Mesenteric fat pad (tissue), 1 donor: ENCODE results near the gene EYA2. TPM values are rescaled to one million over a fixed set of nuclear protein-coding genes. Genes with fewer than 3 reads are reported as not detected.

Experiments
- DNase-seq: peaks from one replicate; pipeline ENCODE4 v3.0.0-alpha.2; 2020; ENCODE audit warnings: low spot score
- total RNA-seq: library from RNA; stranded (reverse); fragmentation: NEBNext Ultra II Directional; extraction: Animal tissue kit (Norgen Biotek cat#: 25700); gene quantifications from one replicate; pipeline ENCODE4 v1.2.1, GENCODE V29; 2021
- donor health status: DM: yes; HTN: yes; CAD: no.

Gene EYA2
- total RNA-seq, 1 donor from 2014 or later: 32.8 TPM

GRCh38 chr20:47106786-47107185 lies 212.1 kb downstream of the EYA2 start:
- no peak for DNase-seq

GRCh38 chr20:47108994-47109393 lies 214.4 kb downstream of the EYA2 start:
- no peak for DNase-seq

GRCh38 chr20:47110819-47111218 lies 216.2 kb downstream of the EYA2 start:
- no peak for DNase-seq

- no peak for DNase-seq
Measured at GRCh38 chr20:47111576-47111975, 216.9 kb downstream of the EYA2 start.

- no peak for DNase-seq
Measured at GRCh38 chr20:47113362-47114109, 218.9 kb downstream of the EYA2 start.

GRCh38 chr20:47115694-47116093 lies 221.1 kb downstream of the EYA2 start:
- no peak for DNase-seq

- no peak for DNase-seq
Measured at GRCh38 chr20:47117371-47117770, 222.7 kb downstream of the EYA2 start.

- no peak for DNase-seq
Measured at GRCh38 chr20:47117773-47118172, 223.1 kb downstream of the EYA2 start.

- no peak for DNase-seq
Measured at GRCh38 chr20:47118206-47118605, 223.6 kb downstream of the EYA2 start.

GRCh38 chr20:47118641-47119040 lies 224.0 kb downstream of the EYA2 start:
- DNase-seq: no peak

- DNase-seq: no peak
Measured at GRCh38 chr20:47120346-47120936, 225.8 kb downstream of the EYA2 start.

GRCh38 chr20:47122560-47122959 lies 227.9 kb downstream of the EYA2 start:
- DNase-seq: no peak

- DNase-seq: peak; percentile 41
Measured at GRCh38 chr20:47124181-47124717, 229.6 kb downstream of the EYA2 start.

GRCh38 chr20:47125508-47125757 lies 230.8 kb downstream of the EYA2 start:
- DNase-seq: no peak

- peak; percentile 77 for DNase-seq
Measured at GRCh38 chr20:47125758-47126591, 231.3 kb downstream of the EYA2 start.

- DNase-seq: peak; percentile 1
Measured at GRCh38 chr20:47126709-47127108, 232.1 kb downstream of the EYA2 start.

- DNase-seq: peak; percentile 8
Measured at GRCh38 chr20:47127546-47127945, 232.9 kb downstream of the EYA2 start.

- peak; percentile 14 for DNase-seq
Measured at GRCh38 chr20:47127999-47128398, 233.4 kb downstream of the EYA2 start.

- DNase-seq: no peak
Measured at GRCh38 chr20:47129306-47129705, 234.7 kb downstream of the EYA2 start.

- DNase-seq: peak; percentile 75
Measured at GRCh38 chr20:47133809-47134456, 239.3 kb downstream of the EYA2 start.

GRCh38 chr20:47136782-47137181 lies 242.1 kb downstream of the EYA2 start:
- no peak for DNase-seq
